Stimulated activated CD4-positive, alpha-beta T cell treated with anti-CD3 and anti-CD28 coated beads, Interleukin-2, amount 100 ng/mL, for 48 hours (primary cell): ENCODE measurements around the gene EPM2A.
"Not testable (repeated sequence)": the region's sequence is repeated elsewhere in the genome, so short reads cannot be mapped to it uniquely, and the experiment has no call there.

Experiments
- DNase-seq, 2 donors: peaks; one replicate each; pipeline ENCODE4 v3.0.0-alpha.2; 2020

Gene EPM2A

DNA sequence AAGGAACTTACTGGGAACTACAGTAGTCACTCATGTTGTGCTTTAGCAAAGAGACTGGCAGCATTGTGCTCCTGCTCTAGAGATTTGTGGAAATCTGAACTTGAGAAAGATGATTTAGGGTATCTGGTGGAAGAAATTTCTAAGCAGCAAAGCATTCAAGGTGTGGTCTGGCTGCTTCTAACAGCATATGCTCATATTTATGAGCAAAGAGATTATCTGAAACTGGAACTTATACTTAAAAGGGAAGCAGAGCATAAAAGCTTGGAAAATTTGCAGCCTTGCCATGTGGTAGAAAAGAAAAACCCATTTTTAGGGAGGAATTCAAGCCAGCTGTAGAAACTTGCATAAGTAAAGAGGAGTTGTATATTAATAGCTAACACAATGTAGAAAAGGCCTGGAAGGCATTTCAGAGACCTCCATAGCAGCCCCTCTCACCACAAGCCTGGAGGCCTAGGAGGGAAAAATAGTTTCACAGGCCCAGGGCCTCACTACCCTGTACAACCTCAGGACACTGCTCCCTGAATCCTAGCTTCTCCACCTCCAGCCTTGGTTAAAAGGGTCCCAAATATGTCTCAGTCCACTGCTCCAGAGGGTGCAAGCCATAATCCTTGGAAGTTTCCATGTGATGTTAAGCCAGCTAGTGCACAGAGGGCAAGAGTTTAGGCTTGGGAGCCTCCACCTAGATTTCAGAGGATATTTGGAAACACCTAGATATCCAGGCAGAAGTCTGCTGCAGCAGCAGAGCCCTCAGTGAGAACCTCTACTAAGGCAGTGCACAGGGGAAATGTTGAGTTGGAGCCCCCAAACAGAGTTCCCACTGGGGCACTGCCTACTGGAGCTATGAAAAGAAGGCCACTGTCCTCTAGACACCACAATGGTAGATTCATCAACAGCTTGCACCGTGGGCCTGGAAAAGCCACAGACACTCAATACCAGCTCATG lies 6.6 kb downstream of the EPM2A start:
- no peak for DNase-seq

DNA sequence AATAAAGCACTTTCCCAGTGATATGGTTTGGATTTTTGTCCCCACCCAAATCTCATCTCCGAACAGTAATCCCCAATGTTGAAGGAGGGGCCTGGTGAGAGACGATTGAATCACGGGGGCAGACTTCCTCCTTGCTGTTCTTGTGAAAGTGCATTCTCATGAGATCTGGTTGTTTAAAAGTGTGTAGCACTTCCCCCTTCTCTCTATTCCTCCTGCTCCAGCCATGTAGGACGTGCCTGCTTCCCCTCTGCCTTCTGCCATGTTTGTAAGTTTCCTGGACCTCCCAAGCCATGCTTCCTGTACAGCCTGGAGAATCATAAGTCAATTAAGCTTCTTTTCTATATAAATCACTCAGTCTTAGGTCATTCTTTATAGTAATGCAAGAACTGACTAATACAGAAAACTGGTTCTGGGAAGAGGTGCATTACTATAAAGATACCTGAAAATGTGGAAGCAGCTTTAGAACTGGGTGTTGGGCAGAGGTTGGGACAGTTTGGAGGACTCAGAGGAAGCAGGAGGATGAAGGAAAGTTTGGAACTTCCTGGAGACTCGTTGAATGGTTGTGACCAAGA lies 7.4 kb downstream of the EPM2A start:
- no peak for DNase-seq

GRCh38 chr6:145725570-145725969 lies 9.8 kb downstream of the EPM2A start:
- no peak for DNase-seq

DNA sequence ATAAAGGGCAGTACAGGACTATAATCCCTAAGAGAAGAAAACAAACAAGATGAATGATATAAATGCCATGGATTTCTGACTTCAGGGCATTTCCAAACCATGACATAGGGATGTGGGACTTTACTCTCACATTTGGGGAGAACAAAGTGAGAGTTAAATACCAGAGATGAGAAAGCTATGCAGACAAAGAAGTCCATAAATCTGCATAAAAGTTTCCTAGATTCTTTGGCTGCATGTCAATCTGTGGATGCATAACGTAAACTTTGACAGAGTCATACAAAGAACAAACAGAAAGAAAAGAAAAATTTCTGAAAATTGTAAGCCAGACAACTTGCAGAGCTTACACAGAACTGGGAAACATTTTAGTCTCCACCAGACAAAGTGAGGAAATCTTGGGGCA lies 11.7 kb downstream of the EPM2A start:
- no peak for DNase-seq

DNA sequence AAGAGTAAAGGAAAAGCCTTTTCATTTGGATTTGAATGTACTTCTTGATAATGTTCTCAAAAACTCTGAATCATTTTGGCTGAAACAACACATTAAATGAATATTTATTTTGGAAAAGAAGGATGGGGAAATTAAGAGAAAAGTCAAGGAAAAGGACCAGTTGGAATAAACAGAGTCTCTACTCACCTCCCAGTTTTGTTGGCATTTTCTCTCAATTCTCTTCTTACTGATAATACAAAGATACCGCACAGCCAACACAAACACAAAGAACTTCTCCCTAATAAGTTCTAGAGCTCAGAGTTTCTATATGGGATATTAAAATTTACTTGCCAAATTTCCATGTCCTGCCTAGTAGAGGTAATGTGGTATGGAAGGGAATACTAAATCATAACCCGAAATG lies 13.1 kb downstream of the EPM2A start:
- DNase-seq = no peak

DNA sequence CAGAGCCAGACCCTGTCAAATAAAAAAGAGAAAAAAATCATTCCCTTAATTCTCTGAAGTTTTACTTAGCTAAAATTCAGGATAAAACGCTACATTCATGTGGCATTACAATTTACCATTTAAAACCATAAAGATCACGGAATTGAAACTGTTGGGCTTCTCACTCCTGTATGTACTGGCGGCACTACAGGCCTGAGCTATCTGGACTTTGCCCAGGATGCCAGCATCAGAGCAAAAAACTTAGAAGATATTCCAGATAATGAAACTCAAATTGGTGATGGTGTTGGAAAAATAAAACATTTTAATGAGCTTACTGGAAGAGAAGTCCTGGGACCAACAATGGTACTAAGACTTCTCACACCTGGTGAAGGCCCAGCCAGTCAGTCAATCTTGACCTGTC lies 14.2 kb downstream of the EPM2A start:
- DNase-seq = no peak

- no peak for DNase-seq
Measured at GRCh38 chr6:145715426-145715825, 19.9 kb downstream of the EPM2A start.

- no peak for DNase-seq
Measured at GRCh38 chr6:145714731-145715130, 20.6 kb downstream of the EPM2A start.

GRCh38 chr6:145713773-145714172 lies 21.5 kb downstream of the EPM2A start:
- no peak for DNase-seq

- DNase-seq = no peak
Measured at GRCh38 chr6:145711372-145711771, 23.9 kb downstream of the EPM2A start.

GRCh38 chr6:145707397-145707796 lies 27.9 kb downstream of the EPM2A start:
- DNase-seq = no peak

GRCh38 chr6:145705561-145705960 lies 29.8 kb downstream of the EPM2A start:
- no peak for DNase-seq

DNA sequence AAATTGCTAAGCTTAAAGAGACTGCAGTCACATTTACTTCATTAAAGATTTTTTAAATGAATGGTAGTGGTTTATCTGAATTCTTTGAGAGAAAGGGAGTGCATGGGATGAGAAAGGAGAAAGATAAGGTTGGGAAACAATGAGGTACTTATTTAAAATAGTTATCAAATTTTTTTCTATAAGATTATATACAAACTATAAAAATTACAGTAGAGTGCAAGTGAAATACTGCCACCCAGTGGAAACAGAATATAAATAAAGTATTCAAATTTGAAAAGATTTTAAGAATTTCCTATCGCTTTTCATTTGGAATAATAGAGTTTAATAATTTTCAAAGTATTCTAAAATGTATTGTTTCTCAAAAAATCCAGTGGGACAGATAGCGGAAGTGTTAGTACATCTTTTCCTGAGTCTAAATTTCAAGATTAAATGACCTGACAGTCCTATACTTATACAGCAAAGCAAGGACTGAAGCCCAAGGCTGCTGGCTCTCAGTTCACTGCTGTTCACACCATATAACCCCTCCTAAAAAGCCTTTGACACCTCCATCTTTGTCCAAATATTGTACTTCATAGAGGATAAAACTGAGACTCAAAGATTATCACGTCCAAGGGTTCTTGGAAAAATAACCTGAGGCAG lies 31.1 kb downstream of the EPM2A start:
- DNase-seq = no peak

DNA sequence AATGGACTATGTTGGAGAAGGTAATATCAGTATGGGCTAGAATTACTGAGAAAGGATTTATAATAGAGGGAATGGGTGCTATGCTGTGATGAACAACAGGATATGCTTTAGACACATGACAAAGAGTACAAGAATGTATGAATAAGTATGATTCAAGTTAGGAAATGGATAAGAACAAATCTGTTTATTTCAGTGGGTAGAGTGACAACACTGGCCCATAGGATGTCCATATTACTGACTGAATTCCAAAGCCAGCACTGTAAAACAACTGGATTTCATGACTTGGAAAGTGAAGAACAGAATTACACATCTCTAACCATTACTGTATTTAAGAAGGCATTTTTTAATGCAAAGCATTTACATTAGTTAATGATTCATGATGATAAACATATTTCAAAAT lies 35.9 kb downstream of the EPM2A start:
- no peak for DNase-seq

- DNase-seq = not testable (repeated sequence)
Measured at GRCh38 chr6:145697401-145697800, 37.9 kb downstream of the EPM2A start.

DNA sequence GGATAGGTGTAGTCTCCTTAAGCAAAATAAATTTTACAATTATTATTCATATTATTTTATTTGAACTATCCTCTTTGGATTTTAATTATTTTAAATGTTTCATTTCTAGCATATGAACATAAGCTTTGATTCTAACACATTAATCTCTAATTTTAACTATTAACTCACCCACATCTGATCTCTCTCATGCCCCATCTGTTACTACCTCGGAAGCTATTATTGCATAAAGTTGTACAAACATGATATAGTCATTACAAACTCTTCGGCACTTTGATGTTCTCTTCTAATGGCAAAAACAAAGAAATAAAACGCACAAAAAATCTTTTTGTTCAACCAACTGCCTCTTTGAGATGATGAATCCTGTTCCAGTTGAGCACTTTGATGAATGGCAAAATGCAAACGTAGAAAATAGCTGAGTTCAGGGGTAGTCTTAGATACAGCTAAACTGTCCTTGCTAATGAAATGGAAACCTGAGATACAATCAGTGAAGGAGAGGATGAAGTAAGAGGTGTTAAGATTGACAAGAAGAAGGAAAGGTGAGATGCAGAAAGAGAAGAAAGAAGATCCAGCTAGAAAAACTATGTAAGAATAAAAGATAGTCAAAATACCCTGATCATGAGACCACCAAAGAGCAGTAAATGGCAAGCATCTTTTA lies 41.1 kb downstream of the EPM2A start:
- no peak for DNase-seq

- no peak for DNase-seq
Measured at GRCh38 chr6:145690969-145691368, 44.4 kb downstream of the EPM2A start.

- DNase-seq = no peak
Measured at GRCh38 chr6:145689529-145689928, 45.8 kb downstream of the EPM2A start.

- DNase-seq = no peak
Measured at GRCh38 chr6:145688493-145688905, 46.8 kb downstream of the EPM2A start.

GRCh38 chr6:145685932-145686331 lies 49.4 kb downstream of the EPM2A start:
- DNase-seq = no peak

DNA sequence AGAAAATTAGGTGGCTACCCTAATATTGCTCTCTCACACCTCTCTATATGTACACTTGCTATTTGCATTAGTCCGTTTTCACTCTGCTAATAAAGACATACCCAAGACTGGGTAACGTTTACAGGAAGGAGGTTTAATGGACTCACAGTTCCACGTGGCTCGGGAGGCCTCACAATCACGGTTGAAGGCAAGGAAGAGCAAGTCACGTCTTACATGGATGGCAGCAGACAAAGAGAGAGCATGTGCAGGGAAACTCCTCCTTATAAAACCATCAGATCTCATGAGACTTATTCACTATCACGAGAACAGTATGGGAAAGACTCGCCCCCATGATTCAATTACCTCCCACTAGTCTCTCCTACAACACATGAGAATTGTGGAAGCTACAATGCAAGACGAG lies 53.4 kb downstream of the EPM2A start:
- DNase-seq = no peak

DNA sequence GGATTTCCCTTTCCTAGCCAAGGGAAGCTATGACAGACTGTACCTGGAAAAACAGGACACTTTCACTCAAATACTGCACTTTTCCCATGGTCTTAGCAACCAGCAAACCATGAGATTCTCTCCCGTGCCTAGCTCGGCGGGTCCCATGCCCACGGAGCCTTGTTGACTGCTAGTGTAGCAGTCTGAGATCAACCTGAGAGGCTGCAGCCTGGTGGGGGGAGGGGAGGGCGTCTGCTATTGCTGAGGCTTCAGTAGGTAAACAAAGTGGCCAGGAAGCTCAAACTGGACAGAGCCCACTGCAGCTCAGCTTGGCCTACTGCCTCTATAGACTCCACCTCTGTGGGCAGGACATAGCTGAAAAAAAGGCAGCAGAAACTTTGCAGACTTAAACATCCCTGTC lies 61.8 kb downstream of the EPM2A start:
- DNase-seq = no peak

GRCh38 chr6:145670311-145670710 lies 65.0 kb downstream of the EPM2A start:
- DNase-seq = no peak

DNA sequence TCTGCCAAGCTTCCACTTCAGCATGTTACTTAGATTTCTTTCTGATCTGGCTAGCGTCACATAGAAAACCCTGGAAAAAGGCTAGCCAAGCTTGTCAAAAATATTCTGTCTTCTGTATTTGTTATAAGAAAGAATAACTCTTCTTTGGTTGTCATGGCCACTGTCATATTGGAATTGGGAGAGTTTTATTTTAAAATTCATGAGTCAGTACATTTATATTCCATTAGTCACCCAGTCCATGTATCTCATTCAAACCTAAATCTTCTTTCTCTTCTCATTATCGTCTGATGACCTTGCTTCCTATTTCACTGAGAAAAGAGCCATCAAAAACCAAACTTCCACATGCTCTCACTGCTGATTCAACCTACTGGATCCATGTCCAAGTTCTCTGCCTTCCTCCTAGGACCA lies 65.7 kb downstream of the EPM2A start:
- DNase-seq = no peak
